ENCODE measurements around the gene TBCC. TPM values are rescaled to one million over a fixed set of nuclear protein-coding genes. Genes with fewer than 3 reads are reported as not detected.

TBCC gene
- total and polyA plus RNA-seq, 2 of the 8 experiments (the other 6 are each of a cell fraction or from before 2014, with no cell fraction given) = 22.7 to 25.5 TPM

DNA sequence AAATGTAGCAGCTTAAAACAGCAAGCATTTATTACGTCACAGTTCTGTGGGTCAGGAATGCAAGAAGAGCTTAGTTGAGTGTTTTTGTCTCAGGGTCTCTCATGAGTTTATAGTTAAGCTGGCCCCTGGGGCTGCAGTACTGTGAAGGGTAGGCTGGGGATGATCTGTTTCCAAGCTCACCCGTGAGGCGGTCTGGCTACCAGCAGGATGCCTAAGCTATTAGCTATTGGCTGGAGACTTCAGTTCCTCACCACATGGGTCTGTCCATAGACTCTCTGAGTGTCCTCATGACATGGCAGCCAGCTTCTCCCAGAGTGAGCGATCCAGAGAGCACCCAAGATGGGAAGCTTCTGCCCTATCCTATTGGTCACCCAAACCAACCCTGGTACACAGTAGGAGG lies 23.1 kb upstream of the TBCC start:
- Histone ChIP-seq H2BK15ac (ENCODE audit: low read length) (no peak overlapping the region), H2AFZ (ENCODE audit: low read length) (no peak overlapping the region), H3K4me2 (ENCODE audit: insufficient read depth in 1 of 2, low read depth in 2 of 2, low read length in 2 of 2) (no peak overlapping the region), H4K20me1 (replicated peaks in 1 of 2; ENCODE audit: control insufficient read depth in 1 of 2, insufficient read depth in 2 of 2, low read length in 2 of 2) (no peaks in the 10 kb centered on the region), H3K36me3 (ENCODE audit: control insufficient read depth in 2 of 4, insufficient read depth in 4 of 4, low read length in 3 of 4) (no peaks in the 10 kb centered on the region; a peak in 1 of 8 replicates), H2AK5ac (ENCODE audit: low read depth, low read length) (no peak overlapping the region), H3K27ac (ENCODE audit: low read depth, low read length) (no peak overlapping the region), H2BK12ac (ENCODE audit: low read depth, low read length) (no peak overlapping the region), H3K4ac (replicated peaks; ENCODE audit: insufficient read length, low read depth, low read length) (no peak overlapping the region), H3K14ac (ENCODE audit: insufficient read length) (no peak overlapping the region), H2BK5ac (ENCODE audit: low read depth, low read length) (no peak overlapping the region), H4K8ac (ENCODE audit: extremely low read depth, insufficient read depth, low read length) (no peak overlapping the region), H3K9ac (replicated peaks in 1 of 4; ENCODE audit: extremely low read depth in 1 of 4, low read depth in 3 of 4, low read length in 3 of 4) (no peak overlapping the region), H3K9me3 (ENCODE audit: insufficient read depth in 2 of 2, low read depth in 1 of 2, low read length in 1 of 2) (no peaks in the 10 kb centered on the region), H3K27me3 (replicated peaks in 1 of 4; ENCODE audit: control insufficient read depth in 3 of 4, extremely low read depth in 1 of 4, insufficient read depth in 3 of 4, low read length in 3 of 4) (no peaks in the 10 kb centered on the region; a peak in 1 of 7 replicates), H3K4me1 (replicated peaks in 1 of 4; ENCODE audit: control insufficient read depth in 3 of 4, insufficient read depth in 4 of 4, low read length in 3 of 4) (peaks cover 5 to 16% (median 7%) of the 10 kb centered on the region in 4 experiments; a peak in 6 of 7 replicates), H3K18ac (ENCODE audit: extremely low read depth, low read length) (no peak overlapping the region), H3K23me2 (ENCODE audit: low read depth, low read length) (no peaks in the 10 kb centered on the region), H3K56ac (replicated peaks; ENCODE audit: insufficient read length, low read depth, low read length) (no peak overlapping the region), H4K91ac (replicated peaks; ENCODE audit: insufficient read length, low read length) (no peak overlapping the region), H3K79me2 (ENCODE audit: control insufficient read depth in 1 of 2, insufficient read depth in 2 of 2, low read length in 2 of 2) (no peaks in the 10 kb centered on the region), H2BK120ac (replicated peaks; ENCODE audit: low read depth, low read length) (no peak overlapping the region), H3K79me1 (ENCODE audit: low read depth, low read length) (peaks cover 2% of the 10 kb centered on the region), H3K23ac (ENCODE audit: insufficient read length) (no peak overlapping the region), H3K4me3 (ENCODE audit: extremely low read depth in 1 of 4, insufficient read depth in 2 of 4, low read depth in 3 of 4, low read length in 4 of 4) (no peak overlapping the region), H2BK20ac (ENCODE audit: low read length) (no peak overlapping the region), H4K5ac (ENCODE audit: insufficient read length, low read depth, low read length) (no peak overlapping the region)
- FAIRE-seq (no peak), DNase-seq (ENCODE audit: low read depth in 1 of 2, low spot score in 2 of 2) (no peak)
- WGBS, 2 experiments (ENCODE audit: extremely low coverage in 1 of 2, insufficient coverage in 1 of 2, insufficient read length in 1 of 2, insufficient replicate concordance in 2 of 2, low coverage in 1 of 2, low lambda C conversion rate in 2 of 2, missing lambda C conversion rate in 1 of 2) = 92% methylated on average over 4 of the region's 4 CpGs; no CpG with 5 or more reads in 1 of the 2 experiments
- ChIA-PET CTCF (ENCODE audit: partially characterized antibody) (interaction anchor here (1.0 to 2.5 kb wide), 4 partner anchors 11 to 21 kb away, joined by 3 to 8 read pairs (median 4); no protein-coding TSS in a partner anchor), POLR2A (ENCODE audit: partially characterized antibody) (interaction anchor here (1.3 to 16.3 kb wide), 6 partner anchors 9 to 122 kb away, joined by 8 to 268 read pairs (median 46); partner anchors contain the start of genes BICRAL, RPL7L1 and TBCC)
